GM21360 (cell line): ENCODE data around the gene RASD2.

ENCODE experiments used
- ATAC-seq: cut with Tn5 transposase; IDR thresholded peaks from one replicate; pipeline ENCODE4 v1.9.1; 2021; ENCODE audit warnings: mild to moderate bottlenecking, moderate library complexity; ENCODE audit not compliant: unreplicated experiment

The RASD2 gene

DNA sequence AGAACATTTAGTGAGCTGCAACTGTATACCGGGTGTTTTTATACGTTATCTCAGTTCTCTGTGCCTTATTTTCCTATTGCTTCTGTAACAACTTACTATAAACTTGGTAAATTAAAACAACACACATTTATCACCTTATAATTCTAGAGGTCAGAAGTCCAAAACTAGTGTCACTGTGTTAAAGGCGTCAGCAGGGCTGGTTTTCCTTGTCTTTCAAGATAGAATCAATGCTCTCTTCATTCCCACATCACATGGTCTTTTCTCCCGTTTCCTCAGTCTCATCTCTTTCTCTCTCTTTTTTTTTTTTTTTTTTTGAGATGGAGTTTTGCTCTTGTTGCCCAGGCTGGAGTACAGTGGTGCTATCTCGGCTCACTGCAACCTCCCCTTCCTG lies 40.4 kb downstream of the RASD2 start:
- ATAC-seq: no peak

DNA sequence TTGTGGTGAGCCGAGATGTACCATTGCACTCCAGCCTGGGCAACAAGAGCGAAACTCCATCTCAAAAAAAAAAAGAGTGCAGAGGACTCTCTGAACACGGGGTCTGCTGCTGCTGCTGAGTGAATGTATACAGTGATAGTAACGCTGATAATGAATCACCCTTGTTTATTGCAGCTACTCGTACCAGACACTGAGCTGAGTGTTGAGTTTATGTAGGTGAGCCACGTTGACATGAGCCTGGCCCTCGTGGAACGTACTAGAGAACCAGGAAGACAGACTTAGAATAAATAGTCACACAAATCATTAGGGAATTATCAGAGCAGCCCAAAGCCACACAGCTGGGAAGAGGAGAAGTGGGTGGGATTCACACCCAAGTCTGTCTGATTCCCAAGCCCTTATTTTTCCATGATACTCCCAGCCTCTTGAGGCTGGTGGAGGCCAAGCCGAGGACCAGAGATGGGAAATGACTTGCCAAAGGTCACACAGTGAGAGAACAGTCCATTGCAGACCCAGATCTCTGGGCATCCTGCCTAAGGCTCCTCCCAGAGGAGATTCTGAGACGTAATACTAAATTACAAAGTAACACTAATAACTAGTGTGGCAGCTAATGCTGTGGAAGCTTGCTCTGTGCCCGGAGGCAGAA lies 41.7 kb downstream of the RASD2 start:
- no peak for ATAC-seq

GRCh38 chr22:35582861-35583670 lies 42.4 kb downstream of the RASD2 start:
- no peak for ATAC-seq

GRCh38 chr22:35586771-35587170 lies 46.1 kb downstream of the RASD2 start:
- no peak for ATAC-seq

DNA sequence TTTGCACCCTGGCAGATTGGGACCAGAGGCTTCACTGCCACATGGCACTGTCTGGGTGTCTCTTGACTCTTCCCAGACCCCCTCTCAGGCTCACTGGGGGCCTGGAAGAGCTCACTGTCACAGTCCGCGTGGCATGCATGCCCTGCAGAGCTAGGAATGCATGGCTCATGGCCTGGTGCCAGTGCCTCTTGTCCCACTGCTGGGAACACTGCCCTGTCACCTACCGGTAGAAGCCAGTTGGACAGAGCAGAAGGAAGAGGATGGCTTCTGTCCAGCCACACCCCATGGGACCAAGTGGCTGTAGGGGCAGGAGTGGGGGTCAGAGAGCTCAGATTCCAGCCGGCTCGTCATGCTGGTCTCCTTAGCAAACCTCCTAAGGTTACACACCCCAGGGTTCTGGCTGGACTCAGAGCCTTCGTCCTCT lies 46.8 kb downstream of the RASD2 start:
- ATAC-seq: no peak

- no peak for ATAC-seq
Observed at GRCh38 chr22:35587896-35588295, 47.3 kb downstream of the RASD2 start.

GRCh38 chr22:35589071-35589755 lies 48.6 kb downstream of the RASD2 start:
- no peak for ATAC-seq

GRCh38 chr22:35589756-35590093 lies 49.1 kb downstream of the RASD2 start:
- no peak for ATAC-seq

GRCh38 chr22:35590634-35591295 lies 50.1 kb downstream of the RASD2 start:
- ATAC-seq: no peak

- no peak for ATAC-seq
Observed at GRCh38 chr22:35591714-35592417, 51.2 kb downstream of the RASD2 start.

GRCh38 chr22:35592418-35592967 lies 51.9 kb downstream of the RASD2 start:
- no peak for ATAC-seq

DNA sequence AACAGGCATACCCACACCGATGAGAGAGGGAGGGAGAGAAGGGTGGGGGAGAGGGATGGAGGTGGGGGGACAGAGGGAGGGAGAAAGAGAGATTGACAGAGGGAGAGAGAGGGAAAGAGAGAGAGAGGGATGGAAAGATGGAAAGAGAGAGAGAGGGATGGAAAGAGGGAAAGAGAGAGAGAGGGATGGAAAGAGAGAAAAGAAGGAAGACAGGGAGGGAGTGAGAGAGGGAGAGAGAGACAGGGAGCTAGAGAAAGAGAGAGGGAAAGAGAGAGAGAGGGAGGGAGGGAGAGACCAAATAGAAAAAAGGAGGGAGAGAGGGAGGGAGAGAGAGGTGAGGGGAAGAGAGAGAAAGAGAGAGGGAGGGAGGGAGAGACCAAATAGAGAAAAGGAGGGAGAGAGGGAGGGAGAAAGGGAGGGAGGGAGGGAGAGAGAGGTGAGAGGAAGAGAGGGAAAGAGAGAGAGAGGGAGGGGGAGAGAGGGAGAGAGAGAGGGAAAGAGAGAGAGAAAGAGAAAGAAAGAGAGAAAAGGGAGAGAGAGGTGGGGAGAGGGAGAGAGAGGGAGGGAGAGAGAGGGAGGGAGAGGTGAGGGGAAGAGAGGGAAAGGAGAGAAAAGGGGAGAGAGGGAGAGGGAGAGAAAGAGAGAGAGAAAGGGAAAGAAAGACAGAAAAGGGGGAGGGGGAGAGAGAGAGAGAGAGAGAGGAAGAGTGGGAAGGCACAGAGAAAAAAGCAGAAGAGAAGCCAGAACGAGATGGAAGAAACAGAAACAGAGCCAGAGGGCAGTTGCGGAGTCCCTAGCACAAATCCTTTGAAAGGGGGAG lies 52.6 kb downstream of the RASD2 start:
- no peak for ATAC-seq

DNA sequence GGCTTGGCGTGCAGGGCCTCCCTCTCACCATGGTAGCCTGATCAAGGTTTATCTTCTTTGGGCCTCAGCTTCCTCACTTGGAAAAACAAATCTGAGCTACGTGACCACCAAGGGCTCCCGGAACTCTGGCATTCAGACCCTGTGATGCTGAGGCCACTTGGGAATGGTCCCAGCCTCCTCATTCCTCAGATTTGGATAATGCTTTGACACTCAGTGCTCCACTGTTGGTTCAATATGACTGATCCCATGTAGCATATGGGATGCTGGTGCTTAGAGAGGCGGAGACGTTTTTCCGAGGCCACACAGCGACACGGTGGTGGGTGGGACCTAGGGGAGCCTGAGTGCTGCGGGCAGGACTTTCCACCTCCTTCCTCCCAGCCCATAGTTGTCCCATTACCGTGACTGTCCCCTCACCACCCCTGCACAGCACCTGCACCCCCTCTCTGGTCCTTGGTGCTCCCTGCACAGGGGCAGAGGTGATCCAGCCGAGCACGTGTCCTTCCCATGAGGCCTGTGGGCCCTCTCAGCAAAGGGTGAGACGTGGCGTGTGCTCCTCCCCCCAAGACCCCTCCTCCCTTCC lies 53.4 kb downstream of the RASD2 start:
- ATAC-seq: no peak

GRCh38 chr22:35594686-35595085 lies 54.1 kb downstream of the RASD2 start:
- ATAC-seq: no peak

- ATAC-seq: no peak
Observed at GRCh38 chr22:35596821-35597220, 56.2 kb downstream of the RASD2 start.

DNA sequence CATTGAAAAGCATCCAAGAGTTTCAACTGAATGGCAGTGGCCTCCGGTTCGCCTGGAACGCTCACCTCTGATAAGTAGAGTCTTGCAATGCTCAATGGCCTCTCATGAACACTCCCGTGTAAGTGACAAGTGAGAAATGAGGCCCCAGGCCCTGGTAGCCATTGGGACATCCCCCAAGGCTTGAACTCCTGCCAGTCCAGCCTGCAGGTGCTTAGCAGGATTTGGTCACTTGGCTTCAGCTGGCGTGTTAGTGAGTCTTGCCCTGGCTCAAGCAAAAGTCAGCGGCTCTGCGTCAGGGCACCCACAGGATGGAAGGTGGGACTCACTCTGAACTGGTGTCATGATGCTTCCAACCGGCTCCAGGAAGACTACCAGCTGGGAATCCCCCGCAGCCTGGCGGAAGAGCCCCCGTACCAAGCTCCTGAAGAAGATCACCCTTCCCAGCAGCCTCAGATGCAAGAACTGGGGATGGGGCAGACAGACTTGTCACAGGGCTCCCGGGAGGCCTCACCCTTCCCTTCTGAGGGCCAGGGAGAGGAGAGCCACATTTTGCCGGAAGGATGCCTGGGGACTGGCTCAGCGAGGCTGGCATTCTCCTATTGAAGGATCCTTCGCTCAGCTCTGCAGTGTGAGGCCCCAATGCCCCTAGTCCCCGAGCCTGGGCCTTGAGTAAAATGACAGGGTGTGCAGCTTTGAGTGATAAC lies 57.2 kb downstream of the RASD2 start:
- no peak for ATAC-seq

DNA sequence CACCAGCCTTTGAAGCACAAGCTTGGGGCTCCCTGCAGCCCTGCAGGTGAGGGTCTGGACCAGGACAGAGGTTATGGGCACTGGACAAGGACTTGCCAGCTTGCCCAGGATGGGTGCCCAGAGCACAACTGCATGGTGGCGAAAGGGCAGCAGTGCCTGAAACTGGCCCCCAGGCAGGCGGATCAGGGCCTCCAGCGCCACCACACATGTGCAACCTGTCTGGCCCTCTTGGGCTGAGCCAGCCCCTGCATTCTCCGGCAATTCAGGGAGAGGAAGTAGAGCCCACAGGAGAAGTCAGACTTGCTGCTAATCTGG lies 57.7 kb downstream of the RASD2 start:
- ATAC-seq: no peak

DNA sequence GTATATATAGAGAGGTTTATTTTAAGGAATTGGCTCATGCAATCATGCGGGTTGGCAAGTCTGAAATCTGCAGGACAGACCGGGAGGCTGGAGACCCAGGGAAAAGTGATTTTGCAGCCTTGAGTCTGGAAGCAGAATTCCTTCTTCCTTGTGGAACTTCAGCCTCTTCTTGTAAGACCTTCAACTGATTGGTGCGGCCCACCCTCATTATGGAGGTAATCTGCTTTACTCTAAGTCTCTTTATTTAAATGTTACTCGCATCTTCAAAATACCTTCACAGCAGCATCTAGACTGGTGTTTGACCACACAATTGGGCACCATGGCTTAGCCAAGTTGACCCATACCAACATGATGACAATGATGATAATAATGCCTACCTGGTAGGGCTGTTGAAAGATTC lies 58.7 kb downstream of the RASD2 start:
- no peak for ATAC-seq

- no peak for ATAC-seq
Observed at GRCh38 chr22:35600476-35600875, 59.8 kb downstream of the RASD2 start.
